Measurements from ENCODE around the gene CEMIP.

The CEMIP gene

GRCh38 chr15:80996247-80996646 lies 217.1 kb downstream of the CEMIP start:
- no peaks in the 10 kb centered on the region for H3K27me3 ChIP-seq (replicated peaks; ENCODE audit: insufficient read depth, low read length)
- no peak overlapping the region for H3K9ac ChIP-seq (ENCODE audit: low read length)
- peak; percentile 44 for DNase-seq

DNA sequence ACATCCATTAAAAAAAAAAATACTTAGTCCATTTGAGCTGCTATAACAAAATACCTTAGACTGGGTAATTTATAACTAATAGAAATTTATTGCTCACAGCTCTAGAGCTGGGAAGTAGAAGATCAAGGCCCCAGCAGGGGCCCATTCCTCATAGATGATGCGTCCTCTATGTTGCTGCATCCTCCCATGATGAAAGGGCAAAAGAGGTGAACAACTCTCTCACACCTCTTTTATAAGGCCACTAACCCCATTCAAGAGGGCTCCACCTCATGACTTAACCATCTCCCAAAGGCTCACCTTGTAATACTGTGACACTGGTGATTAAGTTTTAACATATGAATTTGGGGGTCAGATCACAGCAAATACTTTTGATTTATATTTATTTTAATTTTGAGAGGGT lies 218.5 kb downstream of the CEMIP start:
- Histone ChIP-seq H3K36me3 (replicated peaks; ENCODE audit: insufficient read depth, low read length) (no peaks in the 10 kb centered on the region), H3K27me3 (replicated peaks; ENCODE audit: insufficient read depth, low read length) (no peaks in the 10 kb centered on the region), H3K79me2 (ENCODE audit: low read length) (peaks cover 19% of the 10 kb centered on the region), H3K9me3 (replicated peaks; ENCODE audit: insufficient read depth, low read length) (no peaks in the 10 kb centered on the region), H2AFZ (ENCODE audit: low read length) (no peak overlapping the region), H3K9ac (ENCODE audit: low read length) (no peak overlapping the region), H3K9me2 (replicated peaks; ENCODE audit: insufficient read depth, low read length) (no peaks in the 10 kb centered on the region), H3F3A (ENCODE audit: insufficient read depth, low read length) (peaks cover 23% of the 10 kb centered on the region), H4K20me1 (ENCODE audit: insufficient read depth, low read length) (no peaks in the 10 kb centered on the region), H3K4me2 (ENCODE audit: low read depth, low read length) (no peak overlapping the region), H3K27ac (ENCODE audit: low read length) (no peak overlapping the region), H3K4me3 (ENCODE audit: low read length) (no peak overlapping the region), H3K4me1 (ENCODE audit: low read length) (peaks cover 17% of the 10 kb centered on the region)
- TF ChIP-seq EZH2phosphoT487 (IDR thresholded peaks at IDR 0.05; ENCODE audit: low read length) (no peak), EZH2 (optimal IDR thresholded peaks at IDR 0.05; ENCODE audit: low read depth, low read length) (no peak)
- DNase-seq, result no peak

More at GRCh38 chr15:80996247-80996646, 217.1 kb downstream of the CEMIP start:
- H3F3A ChIP-seq (ENCODE audit: insufficient read depth, low read length), result peaks cover 23% of the 10 kb centered on the region
- H3K9me3 ChIP-seq (replicated peaks; ENCODE audit: insufficient read depth, low read length), result no peaks in the 10 kb centered on the region
- TF ChIP-seq EZH2 (optimal IDR thresholded peaks at IDR 0.05; ENCODE audit: low read depth, low read length) (no peak), EZH2phosphoT487 (IDR thresholded peaks at IDR 0.05; ENCODE audit: low read length) (no peak)
- TF ChIP-seq, protein P1, sequence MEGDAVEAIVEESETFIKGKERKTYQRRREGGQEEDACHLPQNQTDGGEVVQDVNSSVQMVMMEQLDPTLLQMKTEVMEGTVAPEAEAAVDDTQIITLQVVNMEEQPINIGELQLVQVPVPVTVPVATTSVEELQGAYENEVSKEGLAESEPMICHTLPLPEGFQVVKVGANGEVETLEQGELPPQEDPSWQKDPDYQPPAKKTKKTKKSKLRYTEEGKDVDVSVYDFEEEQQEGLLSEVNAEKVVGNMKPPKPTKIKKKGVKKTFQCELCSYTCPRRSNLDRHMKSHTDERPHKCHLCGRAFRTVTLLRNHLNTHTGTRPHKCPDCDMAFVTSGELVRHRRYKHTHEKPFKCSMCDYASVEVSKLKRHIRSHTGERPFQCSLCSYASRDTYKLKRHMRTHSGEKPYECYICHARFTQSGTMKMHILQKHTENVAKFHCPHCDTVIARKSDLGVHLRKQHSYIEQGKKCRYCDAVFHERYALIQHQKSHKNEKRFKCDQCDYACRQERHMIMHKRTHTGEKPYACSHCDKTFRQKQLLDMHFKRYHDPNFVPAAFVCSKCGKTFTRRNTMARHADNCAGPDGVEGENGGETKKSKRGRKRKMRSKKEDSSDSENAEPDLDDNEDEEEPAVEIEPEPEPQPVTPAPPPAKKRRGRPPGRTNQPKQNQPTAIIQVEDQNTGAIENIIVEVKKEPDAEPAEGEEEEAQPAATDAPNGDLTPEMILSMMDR (IDR thresholded peaks at IDR 0.05; ENCODE audit: low read length), result peak; percentile 69
- no peak overlapping the region for H3K4me2 ChIP-seq (ENCODE audit: low read depth, low read length)
- H3K27ac ChIP-seq (ENCODE audit: low read length), result no peak overlapping the region
- H3K4me3 ChIP-seq (ENCODE audit: low read length), result no peak overlapping the region
- 0 out of 2 replicates have a peak, but pooled peaks cover 6% of the 10 kb centered on the region for H3K79me2 ChIP-seq (ENCODE audit: low read length)
- H3K9me2 ChIP-seq (replicated peaks; ENCODE audit: insufficient read depth, low read length), result no peaks in the 10 kb centered on the region
- H3K4me1 ChIP-seq (ENCODE audit: low read length), result peaks cover 22% of the 10 kb centered on the region
- H3K36me3 ChIP-seq (replicated peaks; ENCODE audit: insufficient read depth, low read length), result no peaks in the 10 kb centered on the region
- no peak overlapping the region for H2AFZ ChIP-seq (ENCODE audit: low read length)
- no peaks in the 10 kb centered on the region for H4K20me1 ChIP-seq (ENCODE audit: insufficient read depth, low read length)

DNA sequence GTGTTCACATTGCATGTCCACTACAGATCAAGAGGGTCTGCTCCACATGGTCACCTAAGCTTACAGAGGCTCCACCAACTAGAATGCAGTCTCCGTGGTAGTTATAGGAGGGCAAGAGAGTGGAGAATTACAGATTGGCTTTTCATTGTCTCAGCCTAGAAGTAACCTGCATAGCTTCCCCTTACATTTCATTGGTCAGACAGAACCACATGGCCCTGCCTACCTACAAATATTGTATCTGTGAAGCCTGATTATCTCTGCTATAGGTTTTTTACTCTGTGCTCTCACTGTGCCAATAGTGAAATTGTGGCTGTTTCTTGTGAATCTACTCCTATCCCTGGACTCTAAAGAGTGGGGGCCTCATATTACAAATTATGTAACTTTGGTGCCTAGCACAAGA lies 219.1 kb downstream of the CEMIP start:
- Histone ChIP-seq H3K79me2 (ENCODE audit: low read length) (peaks cover 24% of the 10 kb centered on the region), H3K4me2 (ENCODE audit: low read depth, low read length) (peak overlapping the region; percentile 18; the same call in 1 of the 2 replicates), H3K4me1 (ENCODE audit: low read length) (peaks cover 21% of the 10 kb centered on the region), H4K20me1 (ENCODE audit: insufficient read depth, low read length) (no peaks in the 10 kb centered on the region), H3F3A (ENCODE audit: insufficient read depth, low read length) (peaks cover 23% of the 10 kb centered on the region), H3K36me3 (replicated peaks; ENCODE audit: insufficient read depth, low read length) (no peaks in the 10 kb centered on the region), H3K9ac (ENCODE audit: low read length) (no peak overlapping the region), H3K9me2 (replicated peaks; ENCODE audit: insufficient read depth, low read length) (no peaks in the 10 kb centered on the region), H3K27ac (ENCODE audit: low read length) (no peak overlapping the region), H2AFZ (ENCODE audit: low read length) (no peak overlapping the region), H3K4me3 (ENCODE audit: low read length) (no peak overlapping the region), H3K27me3 (replicated peaks; ENCODE audit: insufficient read depth, low read length) (no peaks in the 10 kb centered on the region), H3K9me3 (replicated peaks; ENCODE audit: insufficient read depth, low read length) (no peaks in the 10 kb centered on the region)
- TF ChIP-seq, protein P1 (IDR thresholded peaks at IDR 0.05; ENCODE audit: low read length), result no peak
- TF ChIP-seq EZH2phosphoT487 (IDR thresholded peaks at IDR 0.05; ENCODE audit: low read length) (no peak), EZH2 (optimal IDR thresholded peaks at IDR 0.05; ENCODE audit: low read depth, low read length) (no peak)
- DNase-seq, result no peak

GRCh38 chr15:80999623-81000036 lies 220.5 kb downstream of the CEMIP start:
- peak overlapping the region; percentile 87 for H3K4me2 ChIP-seq (ENCODE audit: low read depth, low read length)
- peak overlapping the region; percentile 94 for H3K9ac ChIP-seq (ENCODE audit: low read length)
- no peaks in the 10 kb centered on the region for H3K36me3 ChIP-seq (replicated peaks; ENCODE audit: insufficient read depth, low read length)
- no peaks in the 10 kb centered on the region for H3K9me3 ChIP-seq (replicated peaks; ENCODE audit: insufficient read depth, low read length)
- no peaks in the 10 kb centered on the region for H4K20me1 ChIP-seq (ENCODE audit: insufficient read depth, low read length)
- no peaks in the 10 kb centered on the region for H3K27me3 ChIP-seq (replicated peaks; ENCODE audit: insufficient read depth, low read length)
- peaks cover 26% of the 10 kb centered on the region for H3F3A ChIP-seq (ENCODE audit: insufficient read depth, low read length)
- H3K4me3 ChIP-seq (ENCODE audit: low read length), result peak overlapping the region; percentile 75
- H2AFZ ChIP-seq (ENCODE audit: low read length), result no peak overlapping the region
- peak; percentile 90 for DNase-seq
- H3K79me2 ChIP-seq (ENCODE audit: low read length), result peaks cover 38% of the 10 kb centered on the region
- no peaks in the 10 kb centered on the region for H3K9me2 ChIP-seq (replicated peaks; ENCODE audit: insufficient read depth, low read length)
- H3K27ac ChIP-seq (ENCODE audit: low read length), result peak overlapping the region; percentile 87
- peaks cover 21% of the 10 kb centered on the region for H3K4me1 ChIP-seq (ENCODE audit: low read length)
- TF ChIP-seq, protein P1 (IDR thresholded peaks at IDR 0.05; ENCODE audit: low read length), result no peak
- TF ChIP-seq EZH2 (optimal IDR thresholded peaks at IDR 0.05; ENCODE audit: low read depth, low read length), result no peak
- TF ChIP-seq EZH2phosphoT487 (IDR thresholded peaks at IDR 0.05; ENCODE audit: low read length), result no peak

Data from MM.1S (cell line).